Measurements from ENCODE around the gene LETMD1. TPM values are rescaled to one million over a fixed set of nuclear protein-coding genes. Genes with fewer than 3 reads are reported as not detected.
"Not testable (repeated sequence)": the region's sequence is repeated elsewhere in the genome, so short reads cannot be mapped to it uniquely, and the experiment has no call there.

Gene LETMD1
- total and polyA plus RNA-seq, 8 donors: 33.6 to 527 (median 79.7) TPM

DNA sequence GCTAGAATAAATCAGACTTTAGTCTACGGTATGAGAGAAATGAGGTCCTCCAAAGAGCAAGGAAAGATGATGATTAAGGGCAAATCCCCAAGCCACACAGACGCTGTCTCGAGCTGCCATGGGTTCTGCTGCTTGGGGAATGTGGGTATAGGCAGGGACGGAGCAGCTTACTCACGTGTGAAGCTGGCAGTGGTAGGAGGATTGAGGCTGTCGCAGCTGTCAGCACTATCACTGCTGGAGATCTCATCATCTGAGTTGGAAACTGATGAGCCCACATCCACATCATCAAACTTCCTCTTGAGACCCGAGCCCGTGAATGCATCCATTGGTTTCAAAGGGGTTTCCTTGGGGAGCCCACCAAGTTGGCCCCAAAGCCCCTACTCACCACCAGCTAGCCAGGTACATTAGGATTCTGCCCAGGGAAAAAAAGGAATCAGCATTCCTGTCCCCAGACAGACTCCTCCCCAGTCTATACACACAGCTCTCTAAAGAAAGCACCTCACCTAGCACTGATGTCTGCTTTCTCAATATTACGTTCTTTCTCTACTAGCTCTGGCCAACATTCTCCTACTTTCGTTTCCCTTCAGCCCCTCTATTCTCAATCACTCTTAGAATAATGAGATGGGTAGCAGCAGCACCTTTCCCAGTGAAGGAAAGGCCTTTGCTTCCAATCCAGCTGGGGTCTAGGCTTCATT is 28.3 kb downstream of the LETMD1 start:
- Histone ChIP-seq H3K27ac (peak overlapping the region in 1 of 5 donors; percentile 5), H3K36me3 (peaks cover 21 to 41% (median 34%) of the 10 kb centered on the region in 4 donors), H3K27me3 (no peaks in the 10 kb centered on the region), H3K9me3 (no peaks in the 10 kb centered on the region), H3K4me1 (peaks cover 0 to 45% (median 16%) of the 10 kb centered on the region in 4 donors), H3K4me3 (no peak overlapping the region)
- WGBS, 5 donors: 82 to 92% (median 90%) methylated on average over 8 to 10 of the region's 10 CpGs
- TF ChIP-seq POLR2AphosphoS5 (IDR thresholded peaks at IDR 0.05) (no peak), POLR2A (IDR thresholded peaks at IDR 0.05) (no peak), EP300 (IDR thresholded peaks at IDR 0.05) (no peak)
- TF ChIP-seq, protein P1, sequence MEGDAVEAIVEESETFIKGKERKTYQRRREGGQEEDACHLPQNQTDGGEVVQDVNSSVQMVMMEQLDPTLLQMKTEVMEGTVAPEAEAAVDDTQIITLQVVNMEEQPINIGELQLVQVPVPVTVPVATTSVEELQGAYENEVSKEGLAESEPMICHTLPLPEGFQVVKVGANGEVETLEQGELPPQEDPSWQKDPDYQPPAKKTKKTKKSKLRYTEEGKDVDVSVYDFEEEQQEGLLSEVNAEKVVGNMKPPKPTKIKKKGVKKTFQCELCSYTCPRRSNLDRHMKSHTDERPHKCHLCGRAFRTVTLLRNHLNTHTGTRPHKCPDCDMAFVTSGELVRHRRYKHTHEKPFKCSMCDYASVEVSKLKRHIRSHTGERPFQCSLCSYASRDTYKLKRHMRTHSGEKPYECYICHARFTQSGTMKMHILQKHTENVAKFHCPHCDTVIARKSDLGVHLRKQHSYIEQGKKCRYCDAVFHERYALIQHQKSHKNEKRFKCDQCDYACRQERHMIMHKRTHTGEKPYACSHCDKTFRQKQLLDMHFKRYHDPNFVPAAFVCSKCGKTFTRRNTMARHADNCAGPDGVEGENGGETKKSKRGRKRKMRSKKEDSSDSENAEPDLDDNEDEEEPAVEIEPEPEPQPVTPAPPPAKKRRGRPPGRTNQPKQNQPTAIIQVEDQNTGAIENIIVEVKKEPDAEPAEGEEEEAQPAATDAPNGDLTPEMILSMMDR (IDR thresholded peaks at IDR 0.05): no peak
- intact Hi-C loops (cut with DNase I; ENCODE audit: low total_unique reads): no loop called here
- no peak for DNase-seq

DNA sequence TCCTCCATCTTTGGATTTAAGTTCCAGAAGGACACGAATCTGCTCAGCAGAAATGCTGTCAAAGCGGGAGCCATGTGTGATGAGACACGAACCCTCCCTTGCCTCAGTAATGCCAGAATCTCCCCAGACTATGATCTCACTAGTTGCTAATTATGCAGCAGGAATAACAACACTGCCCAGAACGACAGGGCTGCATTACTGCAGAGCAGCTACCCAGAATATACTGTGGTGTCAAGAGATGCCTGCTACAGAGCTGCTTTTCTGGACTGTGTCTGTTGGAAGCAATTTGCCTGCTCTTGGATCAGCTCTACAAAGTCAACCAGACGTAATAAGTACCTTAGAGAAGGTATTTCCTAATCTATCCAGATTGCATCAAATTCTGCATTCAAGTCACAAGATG is 29.8 kb downstream of the LETMD1 start:
- intact Hi-C loops (cut with DNase I; ENCODE audit: low total_unique reads): no loop called here
- Histone ChIP-seq H3K27me3 (no peaks in the 10 kb centered on the region), H3K36me3 (peaks cover 10 to 25% (median 20%) of the 10 kb centered on the region in 4 donors), H3K4me3 (no peak overlapping the region), H3K4me1 (peaks cover 8 to 59% (median 29%) of the 10 kb centered on the region in 4 donors), H3K9me3 (no peaks in the 10 kb centered on the region), H3K27ac (peak overlapping the region in 3 of 5 donors; percentile 10 to 27 (median 12))
- DNase-seq: peak in 1 of 2 donors; percentile 49
- no peak for TF ChIP-seq POLR2AphosphoS5 (IDR thresholded peaks at IDR 0.05)
- no peak for TF ChIP-seq EP300 (IDR thresholded peaks at IDR 0.05)
- TF ChIP-seq, protein P1 (IDR thresholded peaks at IDR 0.05): no peak
- TF ChIP-seq POLR2A (IDR thresholded peaks at IDR 0.05): no peak
- 51 to 65% (median 61%) methylated on average over 5 of the region's 5 CpGs for WGBS, 5 donors

DNA sequence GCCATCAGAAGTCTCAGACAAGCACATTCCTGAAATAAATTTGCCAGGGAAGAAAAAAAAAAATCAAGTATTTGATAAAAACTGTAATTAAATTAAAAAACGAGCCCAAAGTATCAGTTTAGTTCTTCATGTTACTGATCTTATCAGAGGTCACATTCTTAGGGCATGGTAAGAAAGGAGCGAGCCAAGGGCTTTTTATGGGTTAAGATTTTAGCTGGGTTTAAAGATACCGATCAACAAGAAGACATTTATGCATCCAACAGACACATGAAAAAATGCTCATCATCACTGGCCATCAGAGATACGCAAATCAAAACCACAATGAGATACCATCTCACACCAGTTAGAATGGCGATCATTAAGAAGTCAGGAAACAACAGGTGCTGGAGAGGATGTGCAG is 30.2 kb downstream of the LETMD1 start:
- H3K27me3 ChIP-seq; DNase-seq; H3K4me3 ChIP-seq; intact Hi-C loops (cut with DNase I; ENCODE audit: low total_unique reads); H3K9me3 ChIP-seq: not testable (repeated sequence)
- 72 to 76% (median 74%) methylated on average over 5 of the region's 5 CpGs for WGBS, 5 donors
- H3K4me1 ChIP-seq: peaks cover 8 to 59% (median 29%) of the 10 kb centered on the region in 4 donors
- peak overlapping the region in 1 of 5 donors; percentile 27 for H3K27ac ChIP-seq
- H3K36me3 ChIP-seq: peaks cover 5 to 21% (median 15%) of the 10 kb centered on the region in 4 donors

DNA sequence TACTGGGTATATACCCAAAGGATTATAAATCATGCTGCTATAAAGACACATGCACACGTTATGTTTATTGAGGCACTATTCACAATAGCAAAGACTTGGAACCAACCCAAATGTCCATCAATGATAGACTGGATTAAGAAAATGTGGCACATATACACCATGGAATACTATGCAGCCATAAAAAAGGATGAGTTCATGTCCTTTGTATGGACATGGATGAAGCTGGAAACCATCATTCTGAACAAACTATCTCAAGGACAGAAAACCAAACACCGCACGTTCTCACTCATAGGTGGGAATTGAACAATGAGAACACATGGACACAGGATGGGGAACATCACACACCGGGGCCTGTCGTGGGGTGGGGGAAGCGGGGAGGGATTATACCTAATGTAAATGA is 30.7 kb downstream of the LETMD1 start:
- H3K27ac ChIP-seq; H3K9me3 ChIP-seq; intact Hi-C loops (cut with DNase I; ENCODE audit: low total_unique reads); DNase-seq; H3K4me3 ChIP-seq; H3K27me3 ChIP-seq: not testable (repeated sequence)
- Histone ChIP-seq H3K4me1 (peaks cover 10 to 61% (median 33%) of the 10 kb centered on the region in 4 donors), H3K36me3 (peaks cover under 1 to 16% (median 10%) of the 10 kb centered on the region in 4 donors)
- 90 to 98% (median 95%) methylated on average over 6 of the region's 6 CpGs for WGBS, 5 donors

GRCh38 chr12:51080136-51080535 is 32.0 kb downstream of the LETMD1 start:
- H3K9me3 ChIP-seq: no peaks in the 10 kb centered on the region
- TF ChIP-seq POLR2A (IDR thresholded peaks at IDR 0.05) (no peak), EP300 (IDR thresholded peaks at IDR 0.05) (no peak), POLR2AphosphoS5 (IDR thresholded peaks at IDR 0.05) (no peak)
- TF ChIP-seq, protein P1 (IDR thresholded peaks at IDR 0.05): no peak
- H3K27me3 ChIP-seq: no peaks in the 10 kb centered on the region
- no peak for DNase-seq
- WGBS, 5 donors: 66 to 79% (median 76%) methylated on average over 4 of the region's 4 CpGs
- H3K4me1 ChIP-seq: peaks cover 12 to 58% (median 35%) of the 10 kb centered on the region in 4 donors
- H3K27ac ChIP-seq: no peak overlapping the region
- intact Hi-C loops (cut with DNase I; ENCODE audit: low total_unique reads): no loop called here
- H3K36me3 ChIP-seq: peaks cover 0 to 10% (median 5%) of the 10 kb centered on the region in 4 donors
- no peak overlapping the region for H3K4me3 ChIP-seq

All from stomach (tissue), 9 donors.